Measurements from ENCODE around the gene ADAMTS4.

ADAMTS4 gene

DNA sequence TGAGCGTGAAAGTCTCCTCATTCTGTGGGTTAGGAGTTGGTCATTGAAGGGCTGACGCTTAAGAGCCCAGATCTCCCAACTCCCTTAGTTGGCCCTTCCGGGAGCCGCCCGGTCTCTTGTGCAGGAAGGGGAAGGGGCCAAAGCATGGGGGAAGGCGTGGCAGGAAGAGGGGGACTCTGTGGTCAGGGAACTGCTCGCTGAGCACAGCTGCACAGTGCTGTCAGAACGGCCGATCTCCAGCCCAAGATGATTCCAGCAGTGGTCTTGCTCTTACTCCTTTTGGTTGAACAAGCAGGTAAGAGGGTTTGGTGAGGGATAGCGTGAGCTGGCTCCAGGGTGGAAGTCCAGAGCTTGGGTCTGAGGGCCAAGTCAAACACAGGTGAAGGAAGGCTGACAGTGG lies 16.2 kb upstream of the ADAMTS4 start, which contains the start of gene FCER1G:
TSS of gene FCER1G (plus strand) at position 220 of the 400 bp plus-strand sequence. CDS start at position 247, 27 bp downstream.
- peak within 1 kb of the TSS; percentile 100 for H3K4me3 Mint-ChIP-seq
- no peaks in the 10 kb centered on the region for H3K27me3 Mint-ChIP-seq
- intact Hi-C loops (cut with micrococcal nuclease): loop anchor here (1.0 kb wide), 1 partner anchor 13 kb away; the partner anchor contains the start of gene NDUFS2
- peaks cover 63% of the 10 kb centered on the region for H3K4me1 Mint-ChIP-seq (ENCODE audit: low read depth)
- peak within 1 kb of the TSS; percentile 98 for H3K27ac Mint-ChIP-seq
- H3K36me3 Mint-ChIP-seq (ENCODE audit: low read depth): peaks cover 93% of the 10 kb centered on the region
- H3K9me3 Mint-ChIP-seq: no peaks in the 10 kb centered on the region

DNA sequence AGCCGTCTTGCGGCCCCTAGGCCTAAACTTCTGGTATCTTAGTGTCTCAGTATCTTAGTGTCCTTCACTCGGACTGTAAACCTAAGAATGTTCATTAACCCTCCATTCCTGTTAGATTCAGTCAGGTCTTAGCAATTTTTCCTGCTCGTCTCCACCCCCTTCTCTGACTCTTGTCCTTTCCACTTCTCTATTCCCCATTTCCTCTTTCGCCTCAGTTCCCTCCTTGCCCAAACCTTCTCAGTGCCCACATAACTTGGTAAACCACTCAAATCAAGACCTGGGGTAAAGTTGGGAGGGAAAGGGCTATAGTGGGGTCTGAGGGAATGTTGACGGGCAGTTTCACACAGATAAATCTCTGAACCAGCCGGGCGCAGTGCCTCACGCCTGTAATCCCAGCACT lies 15.5 kb upstream of the ADAMTS4 start:
- intact Hi-C loops (cut with micrococcal nuclease): loop anchor here (5.0 kb wide), 1 partner anchor 168 kb away; no protein-coding TSS in a partner anchor
- Mint-ChIP-seq H3K27me3 (no peaks in the 10 kb centered on the region), H3K36me3 (ENCODE audit: low read depth) (peaks cover 93% of the 10 kb centered on the region), H3K4me1 (ENCODE audit: low read depth) (peaks cover 63% of the 10 kb centered on the region), H3K27ac (peak overlapping the region; percentile 98), H3K4me3 (peak overlapping the region; percentile 100), H3K9me3 (no peaks in the 10 kb centered on the region)

DNA sequence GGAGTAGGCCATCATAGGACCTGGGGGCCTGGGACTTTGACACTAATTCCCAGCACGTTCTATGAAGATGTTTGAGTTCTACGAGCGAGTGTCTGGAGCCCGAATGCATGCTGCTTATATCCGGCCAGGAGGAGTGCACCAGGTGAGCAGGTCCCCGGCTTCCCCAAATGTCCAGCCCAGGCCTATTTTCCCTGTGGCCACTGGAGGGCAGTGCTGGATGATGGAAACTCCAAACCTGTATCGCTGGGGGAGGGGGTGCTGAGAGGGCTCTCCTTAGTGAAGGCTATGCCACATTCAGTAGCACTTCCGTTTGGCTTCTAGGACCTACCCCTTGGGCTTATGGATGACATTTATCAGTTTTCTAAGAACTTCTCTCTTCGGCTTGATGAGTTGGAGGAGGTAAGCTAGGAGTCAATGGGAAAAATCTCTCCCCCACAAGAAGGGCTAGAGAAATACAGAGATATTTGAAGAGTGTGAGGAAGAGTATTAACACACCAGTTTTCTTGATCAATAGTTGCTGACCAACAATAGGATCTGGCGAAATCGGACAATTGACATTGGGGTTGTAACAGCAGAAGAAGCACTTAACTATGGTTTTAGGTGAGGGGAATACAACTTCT lies 11.0 kb upstream of the ADAMTS4 start:
- Mint-ChIP-seq H3K27ac (peak overlapping the region; percentile 52), H3K9me3 (no peaks in the 10 kb centered on the region), H3K36me3 (ENCODE audit: low read depth) (peaks cover 100% of the 10 kb centered on the region), H3K27me3 (no peaks in the 10 kb centered on the region), H3K4me1 (ENCODE audit: low read depth) (peaks cover 46% of the 10 kb centered on the region), H3K4me3 (no peak overlapping the region)
- intact Hi-C loops (cut with micrococcal nuclease): loop anchor here (2.0 to 5.0 kb wide), 2 partner anchors 15 to 172 kb away; no protein-coding TSS in a partner anchor

DNA sequence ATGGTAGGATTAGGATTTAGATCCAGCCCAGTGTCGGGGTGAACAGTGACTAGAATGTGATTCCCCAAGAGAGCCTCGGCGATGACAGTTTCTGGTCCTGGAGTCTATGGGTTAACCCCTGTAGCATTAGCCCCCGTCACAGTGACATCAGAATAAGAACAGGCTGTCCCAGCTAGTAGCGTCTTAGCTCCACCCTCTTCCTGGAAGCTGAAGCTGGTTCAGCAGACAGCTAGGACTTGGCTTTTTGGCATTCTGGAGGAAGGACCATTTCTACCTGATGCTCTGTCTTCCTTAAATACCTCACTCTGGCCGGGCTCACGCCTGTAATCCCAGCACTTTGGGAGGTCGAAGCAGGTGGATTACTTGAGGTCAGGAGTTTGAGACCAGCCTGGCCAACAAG lies 8.3 kb upstream of the ADAMTS4 start:
- H3K4me1 Mint-ChIP-seq (ENCODE audit: low read depth): peaks cover 45% of the 10 kb centered on the region
- H3K36me3 Mint-ChIP-seq (ENCODE audit: low read depth): peaks cover 88% of the 10 kb centered on the region

DNA sequence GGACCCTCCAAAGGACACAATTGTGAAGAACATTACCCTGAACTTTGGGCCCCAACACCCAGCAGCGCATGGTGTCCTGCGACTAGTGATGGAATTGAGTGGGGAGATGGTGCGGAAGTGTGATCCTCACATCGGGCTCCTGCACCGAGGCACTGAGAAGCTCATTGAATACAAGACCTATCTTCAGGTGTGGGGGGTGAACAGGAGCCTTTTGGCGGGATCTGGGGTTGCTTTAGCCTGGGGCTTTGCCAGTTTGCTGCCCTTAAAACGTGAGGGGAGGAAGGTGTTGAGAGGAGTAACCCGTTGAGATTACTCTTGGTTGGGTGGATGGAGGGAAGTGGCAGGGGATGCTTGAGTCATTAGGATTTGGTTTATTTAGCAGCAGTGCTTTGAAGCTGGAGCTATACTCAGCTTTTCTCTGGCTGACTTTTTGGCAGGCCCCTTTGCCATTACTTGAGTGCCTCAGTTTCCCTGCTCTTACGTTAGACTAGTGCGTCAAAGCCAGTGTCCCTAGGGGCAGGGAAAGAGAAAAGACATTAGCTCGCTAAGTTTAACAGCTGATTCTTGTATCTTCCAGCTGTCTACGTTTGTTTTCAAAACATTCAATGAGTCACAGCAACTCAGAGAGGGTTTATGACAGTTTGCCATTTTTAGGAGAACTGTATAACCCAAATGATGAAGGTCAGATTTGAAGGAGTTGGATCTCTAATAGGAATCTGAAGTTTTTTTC lies 7.7 kb upstream of the ADAMTS4 start:
- no peak overlapping the region for H3K4me3 Mint-ChIP-seq
- no peaks in the 10 kb centered on the region for H3K9me3 Mint-ChIP-seq
- no peaks in the 10 kb centered on the region for H3K27me3 Mint-ChIP-seq
- H3K4me1 Mint-ChIP-seq (ENCODE audit: low read depth): peaks cover 49% of the 10 kb centered on the region
- H3K27ac Mint-ChIP-seq: peak overlapping the region; percentile 6
- intact Hi-C loops (cut with micrococcal nuclease): no loop called here
- H3K36me3 Mint-ChIP-seq (ENCODE audit: low read depth): peaks cover 82% of the 10 kb centered on the region

More for the DNA sequence above, 8.3 kb upstream of the ADAMTS4 start:
- H3K9me3 Mint-ChIP-seq: no peaks in the 10 kb centered on the region
- no peaks in the 10 kb centered on the region for H3K27me3 Mint-ChIP-seq
- no peak overlapping the region for H3K27ac Mint-ChIP-seq
- H3K4me3 Mint-ChIP-seq: no peak overlapping the region
- intact Hi-C loops (cut with micrococcal nuclease): no loop called here

DNA sequence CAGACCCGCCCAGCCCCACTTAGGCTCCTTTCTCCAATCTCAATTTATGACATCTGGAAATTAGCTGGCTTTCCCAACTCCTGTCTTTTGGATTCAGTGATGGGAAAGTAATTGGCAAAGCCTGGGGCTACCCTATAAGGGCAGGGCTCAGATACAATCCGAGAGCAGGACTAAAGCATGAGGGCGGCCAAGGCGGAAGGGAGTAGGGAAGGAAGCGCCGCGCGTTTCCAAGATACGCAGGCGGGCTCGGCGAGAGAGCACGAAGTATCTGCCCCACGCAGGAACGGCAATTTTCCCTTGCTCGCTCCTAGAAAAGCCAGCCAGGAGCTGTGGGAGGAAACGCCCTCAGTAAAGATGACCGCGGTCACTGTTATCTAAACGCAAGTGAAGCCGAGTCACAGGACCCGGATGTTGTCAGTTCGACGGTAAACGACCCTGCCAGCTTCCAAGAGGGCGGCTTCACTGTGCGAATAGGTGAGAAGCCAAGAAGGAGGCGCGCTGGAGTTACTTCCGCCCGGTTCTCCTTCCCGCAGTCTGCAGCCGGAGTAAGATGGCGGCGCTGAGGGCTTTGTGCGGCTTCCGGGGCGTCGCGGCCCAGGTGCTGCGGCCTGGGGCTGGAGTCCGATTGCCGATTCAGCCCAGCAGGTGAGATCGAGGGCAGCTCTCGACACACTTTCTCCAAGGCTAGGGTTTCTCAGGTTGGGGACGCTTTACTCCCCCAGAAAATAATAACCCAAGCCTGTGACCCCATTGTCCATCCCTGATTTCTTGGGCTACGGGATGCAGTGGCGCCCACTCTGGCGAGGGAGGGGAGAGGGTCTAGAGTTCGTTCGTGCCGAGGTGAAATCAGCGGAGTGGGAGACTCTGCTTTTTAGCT lies 3.2 kb upstream of the ADAMTS4 start, which contains the start of gene NDUFS2:
TSS of gene NDUFS2 (plus strand) at position 532 of the 877 bp plus-strand sequence. CDS start at position 551, 19 bp downstream.
- Mint-ChIP-seq H3K4me1 (ENCODE audit: low read depth) (peaks cover 73% of the 10 kb centered on the region), H3K4me3 (peak within 1 kb of the TSS; percentile 87), H3K27ac (peak within 1 kb of the TSS; percentile 95), H3K36me3 (ENCODE audit: low read depth) (peaks cover 37% of the 10 kb centered on the region), H3K27me3 (peaks cover 4% of the 10 kb centered on the region), H3K9me3 (no peaks in the 10 kb centered on the region)
- intact Hi-C loops (cut with micrococcal nuclease): loop anchor here (1.0 kb wide), 1 partner anchor 13 kb away; the partner anchor contains the start of gene FCER1G

DNA sequence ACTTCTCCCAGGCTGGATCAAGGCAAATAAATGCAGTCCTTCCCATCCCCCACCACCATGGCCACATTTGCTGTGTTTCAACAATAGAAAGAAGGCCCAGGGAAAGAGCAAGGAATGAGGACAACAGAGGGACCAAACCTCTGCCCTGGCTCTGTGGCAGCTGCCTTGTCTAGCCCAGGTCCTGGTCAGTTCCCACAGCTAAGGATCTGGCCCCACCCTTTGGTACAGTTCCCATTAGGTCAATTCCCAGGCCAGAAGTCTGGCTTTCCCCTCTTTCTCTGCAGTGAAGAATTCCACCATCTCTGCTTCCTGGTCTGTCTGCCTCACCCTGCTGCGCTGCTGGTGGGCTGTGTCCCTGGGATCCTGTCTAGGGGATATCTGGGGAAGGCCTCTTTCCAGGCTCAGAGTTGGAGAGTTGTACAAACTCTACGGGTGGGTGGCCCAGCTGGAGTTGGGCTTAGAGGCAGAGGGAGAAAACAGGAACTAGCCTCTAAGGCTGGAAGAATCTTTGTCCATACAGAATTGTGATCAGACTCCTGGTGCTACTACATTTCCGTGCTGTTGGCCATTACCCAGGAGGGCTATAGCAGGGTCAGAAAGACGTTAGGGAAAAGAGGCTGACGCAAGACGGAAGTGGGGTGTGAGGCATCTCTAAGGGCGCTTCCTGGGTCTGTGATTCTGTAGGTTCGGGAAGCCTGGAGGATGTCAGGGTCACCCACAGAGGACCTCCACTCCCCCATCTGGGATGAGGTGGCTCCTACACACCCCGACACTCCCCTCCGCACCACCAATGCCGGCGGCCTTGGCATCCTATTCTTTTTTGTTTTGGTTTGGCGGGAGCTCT lies 2.4 kb upstream of the ADAMTS4 start:
- intact Hi-C loops (cut with micrococcal nuclease): no loop called here
- peaks cover 4% of the 10 kb centered on the region for H3K27me3 Mint-ChIP-seq

DNA sequence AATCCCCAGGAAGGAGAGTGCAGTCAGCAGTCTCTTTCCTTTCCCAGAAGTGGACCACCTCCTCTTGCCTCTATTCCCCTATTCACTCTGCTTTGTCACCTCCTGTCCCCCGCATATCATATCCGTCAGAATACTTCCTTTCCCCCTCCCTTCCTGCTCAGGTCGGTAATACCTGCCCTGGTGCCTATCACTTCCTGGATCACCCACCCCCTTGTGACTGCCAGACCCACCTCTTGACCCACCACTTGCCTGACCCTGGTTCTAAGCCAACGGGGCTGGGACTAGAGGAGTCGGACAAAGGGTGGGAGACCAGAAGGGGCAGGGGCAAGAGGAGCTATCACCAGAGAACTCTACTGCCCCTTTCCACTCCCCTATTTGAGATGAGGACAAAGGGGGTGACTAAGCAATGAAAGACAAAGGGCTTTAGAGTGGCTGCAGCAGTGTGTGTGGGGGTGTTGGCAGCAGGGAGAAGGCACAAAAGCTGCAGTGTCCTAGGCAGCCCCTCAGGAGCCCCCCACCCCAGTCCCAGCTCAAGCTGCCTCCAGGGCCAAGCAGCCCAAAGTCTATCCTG lies 1.7 kb upstream of the ADAMTS4 start:
- Mint-ChIP-seq H3K36me3 (ENCODE audit: low read depth) (peaks cover 21% of the 10 kb centered on the region), H3K27me3 (peaks cover 4% of the 10 kb centered on the region), H3K4me3 (no peak overlapping the region), H3K9me3 (no peaks in the 10 kb centered on the region), H3K27ac (peak overlapping the region; percentile 95), H3K4me1 (ENCODE audit: low read depth) (peaks cover 82% of the 10 kb centered on the region)
- intact Hi-C loops (cut with micrococcal nuclease): no loop called here

More for the DNA sequence above, 2.4 kb upstream of the ADAMTS4 start:
- Mint-ChIP-seq H3K27ac (peak overlapping the region; percentile 95), H3K9me3 (no peaks in the 10 kb centered on the region), H3K4me3 (peak overlapping the region; percentile 87), H3K4me1 (ENCODE audit: low read depth) (peaks cover 77% of the 10 kb centered on the region), H3K36me3 (ENCODE audit: low read depth) (peaks cover 28% of the 10 kb centered on the region)

DNA sequence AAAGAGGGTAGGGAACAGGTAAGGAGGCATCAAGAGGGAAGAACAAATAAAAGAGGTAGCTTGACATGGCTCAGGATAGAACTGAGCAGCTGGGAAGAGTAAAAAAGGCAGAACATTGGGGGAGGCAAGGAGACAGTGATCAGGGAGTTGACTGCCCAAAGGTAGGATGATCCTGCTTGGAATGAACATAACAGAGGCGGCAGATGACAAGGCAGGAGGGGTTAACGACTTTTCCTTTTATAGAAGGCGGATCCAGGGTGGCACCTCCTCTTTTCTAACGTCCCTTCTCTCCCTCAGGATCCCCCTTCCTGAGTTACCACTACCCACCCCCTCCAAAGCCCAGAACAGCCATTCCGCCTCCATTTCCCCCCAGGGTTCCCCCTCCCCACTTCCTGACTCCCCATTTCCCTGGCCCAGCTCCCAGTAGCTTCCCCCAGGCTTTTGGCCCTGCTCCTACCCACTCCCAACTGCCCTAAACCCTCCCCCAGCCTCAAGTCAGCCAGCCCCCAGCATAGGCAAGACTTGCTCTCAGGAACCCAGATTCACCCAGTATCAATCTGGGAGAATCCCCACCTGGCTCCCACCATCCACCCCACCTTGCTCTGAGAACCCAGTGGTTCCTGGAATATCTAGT lies 769 bp upstream of the ADAMTS4 start:
- Mint-ChIP-seq H3K36me3 (ENCODE audit: low read depth) (peaks cover 12% of the 10 kb centered on the region), H3K27me3 (peaks cover 4% of the 10 kb centered on the region), H3K9me3 (no peaks in the 10 kb centered on the region), H3K4me3 (no peak overlapping the region), H3K4me1 (ENCODE audit: low read depth) (peaks cover 82% of the 10 kb centered on the region), H3K27ac (peak overlapping the region; percentile 95)
- intact Hi-C loops (cut with micrococcal nuclease): no loop called here

DNA sequence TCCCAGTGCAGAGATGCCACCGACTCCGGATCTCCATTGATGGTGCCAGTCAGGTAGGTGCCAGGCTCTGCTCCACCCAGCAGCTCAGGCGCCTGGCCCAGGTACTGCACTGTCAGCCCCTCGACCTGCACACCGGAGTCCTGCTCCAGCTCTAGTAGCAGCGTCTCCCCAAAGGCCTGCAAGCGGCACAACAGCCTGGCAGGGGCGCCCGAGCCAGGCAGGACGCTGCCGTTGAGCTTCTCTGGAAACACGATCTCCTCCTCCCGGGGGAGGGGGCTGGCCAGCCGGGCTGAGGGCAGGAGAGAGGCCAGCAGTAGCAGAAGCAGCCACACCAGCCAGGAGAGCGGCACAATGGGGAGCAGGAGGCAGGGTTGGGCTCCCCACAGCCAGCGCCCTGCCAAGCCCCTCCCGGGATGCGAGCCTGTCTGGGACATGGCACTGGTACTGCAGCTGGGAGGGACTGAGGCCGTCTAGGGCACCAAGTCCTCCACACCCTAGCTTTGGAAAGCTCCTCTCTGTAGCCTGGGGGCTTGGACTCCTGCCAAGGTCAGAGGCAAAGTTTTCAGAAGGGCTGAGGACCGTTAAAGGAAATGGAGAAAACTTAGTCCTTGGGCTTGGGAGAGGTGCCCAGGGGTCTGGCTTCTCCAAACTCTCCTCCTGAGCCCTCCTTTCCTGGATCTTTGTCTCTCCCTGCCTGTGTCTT lies 509 bp downstream of the ADAMTS4 start:
- peaks cover 81% of the 10 kb centered on the region for H3K4me1 Mint-ChIP-seq (ENCODE audit: low read depth)
- no peaks in the 10 kb centered on the region for H3K9me3 Mint-ChIP-seq
- H3K27ac Mint-ChIP-seq: peak overlapping the region; percentile 56
- no peaks in the 10 kb centered on the region for H3K36me3 Mint-ChIP-seq (ENCODE audit: low read depth)
- H3K4me3 Mint-ChIP-seq: no peak overlapping the region
- peaks cover 4% of the 10 kb centered on the region for H3K27me3 Mint-ChIP-seq
- intact Hi-C loops (cut with micrococcal nuclease): no loop called here

DNA sequence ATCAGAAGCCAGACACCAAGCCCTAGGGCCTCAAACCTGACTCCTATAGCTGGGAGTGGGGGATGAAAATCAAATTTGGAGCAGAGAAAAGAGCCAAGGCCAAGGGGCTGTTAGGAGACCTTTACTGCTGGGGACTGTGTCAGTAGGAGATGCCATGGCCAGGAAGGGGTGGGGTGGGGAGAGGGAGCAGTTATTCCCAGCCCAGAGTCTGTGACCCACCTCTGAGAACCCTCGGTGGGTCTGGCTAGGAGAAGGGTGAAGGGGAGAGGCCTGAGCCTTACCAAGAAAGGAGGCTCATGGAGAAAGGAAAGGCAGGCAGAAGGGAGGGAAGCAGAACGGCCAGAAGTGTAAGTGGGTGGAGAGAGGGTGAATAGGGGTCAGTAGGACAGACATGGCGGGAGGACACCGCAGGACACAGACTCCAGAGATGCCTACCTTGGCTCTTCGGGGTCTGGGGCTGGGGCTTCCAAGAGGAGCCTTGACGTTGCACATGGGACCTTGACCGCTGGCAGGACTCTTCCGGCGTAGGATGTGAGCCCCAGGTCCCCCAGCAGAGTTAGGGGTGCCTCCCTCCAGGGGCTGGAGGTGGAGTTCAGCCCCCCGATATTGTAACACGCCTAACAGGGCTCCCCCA lies 1.2 kb downstream of the ADAMTS4 start:
- Mint-ChIP-seq H3K27me3 (peaks cover 4% of the 10 kb centered on the region), H3K36me3 (ENCODE audit: low read depth) (no peaks in the 10 kb centered on the region), H3K9me3 (no peaks in the 10 kb centered on the region), H3K4me1 (ENCODE audit: low read depth) (peaks cover 87% of the 10 kb centered on the region), H3K4me3 (no peak overlapping the region), H3K27ac (peak overlapping the region; percentile 56)
- intact Hi-C loops (cut with micrococcal nuclease): no loop called here
